ENCODE results near the gene SERPIND1.
A peak's percentile ranks its signal among the peaks of the same experiment; 100 is the strongest.

Gene SERPIND1

GRCh38 chr22:20794650-20795413 lies 20.9 kb downstream of the SERPIND1 start:
- Histone ChIP-seq H2AFZ (ENCODE audit: low read length) (no peak overlapping the region), H3K79me2 (ENCODE audit: insufficient read depth, low read length) (no peaks in the 10 kb centered on the region), H3K9me3 (ENCODE audit: insufficient read depth, low read depth, low read length) (no peaks in the 10 kb centered on the region), H3K4me1 (ENCODE audit: insufficient read depth, low read length, poor library complexity, severe bottlenecking) (peaks cover 7% of the 10 kb centered on the region), H3K4me3 (ENCODE audit: low read length, poor library complexity, severe bottlenecking) (no peak overlapping the region), H3K9ac (ENCODE audit: low read depth, low read length, poor library complexity, severe bottlenecking) (no peak overlapping the region), H3K36me3 (ENCODE audit: insufficient read depth, low read length) (peaks cover 63% of the 10 kb centered on the region; the same call in 1 of the 2 replicates), H3F3A (ENCODE audit: low read depth) (no peaks in the 10 kb centered on the region), H3K27me3 (ENCODE audit: insufficient read depth, low read length, poor library complexity, severe bottlenecking) (no peaks in the 10 kb centered on the region), H3K9me2 (replicated peaks; ENCODE audit: low read depth, low read length) (no peaks in the 10 kb centered on the region), H3K4me2 (ENCODE audit: low read depth, low read length, poor library complexity, severe bottlenecking) (peak overlapping the region; percentile 6), H4K20me1 (ENCODE audit: insufficient read depth, low read length, poor library complexity, severe bottlenecking) (no peaks in the 10 kb centered on the region)
- TF ChIP-seq CTCF (conservative IDR thresholded peaks at IDR 0.05; ENCODE audit: low read length) (no peak), EZH2phosphoT487 (IDR thresholded peaks at IDR 0.05; ENCODE audit: borderline replicate concordance) (no peak)

- Histone ChIP-seq H3K36me3 (ENCODE audit: insufficient read depth, low read length) (peaks cover 70% of the 10 kb centered on the region; the same call in 1 of the 2 replicates), H2AFZ (ENCODE audit: low read length) (no peak overlapping the region), H3K4me3 (ENCODE audit: low read length, poor library complexity, severe bottlenecking) (no peak overlapping the region)
Measured at GRCh38 chr22:20796731-20797130, 22.8 kb downstream of the SERPIND1 start.

GRCh38 chr22:20798218-20798617 lies 24.3 kb downstream of the SERPIND1 start:
- Histone ChIP-seq H3K9me3 (ENCODE audit: insufficient read depth, low read depth, low read length) (no peaks in the 10 kb centered on the region), H3K4me2 (ENCODE audit: low read depth, low read length, poor library complexity, severe bottlenecking) (no peak overlapping the region), H3K36me3 (ENCODE audit: insufficient read depth, low read length) (peaks cover 73% of the 10 kb centered on the region; the same call in 1 of the 2 replicates), H3K9ac (ENCODE audit: low read depth, low read length, poor library complexity, severe bottlenecking) (no peak overlapping the region), H3F3A (ENCODE audit: low read depth) (no peaks in the 10 kb centered on the region), H3K9me2 (replicated peaks; ENCODE audit: low read depth, low read length) (no peaks in the 10 kb centered on the region), H3K4me3 (ENCODE audit: low read length, poor library complexity, severe bottlenecking) (no peak overlapping the region), H3K79me2 (ENCODE audit: insufficient read depth, low read length) (no peaks in the 10 kb centered on the region), H3K4me1 (ENCODE audit: insufficient read depth, low read length, poor library complexity, severe bottlenecking) (peaks cover 7% of the 10 kb centered on the region), H3K27me3 (ENCODE audit: insufficient read depth, low read length, poor library complexity, severe bottlenecking) (no peaks in the 10 kb centered on the region), H2AFZ (ENCODE audit: low read length) (no peak overlapping the region), H4K20me1 (ENCODE audit: insufficient read depth, low read length, poor library complexity, severe bottlenecking) (no peaks in the 10 kb centered on the region)
- TF ChIP-seq CTCF (conservative IDR thresholded peaks at IDR 0.05; ENCODE audit: low read length) = no peak
- TF ChIP-seq EZH2phosphoT487 (IDR thresholded peaks at IDR 0.05; ENCODE audit: borderline replicate concordance) = no peak

More at GRCh38 chr22:20796731-20797130, 22.8 kb downstream of the SERPIND1 start:
- H3K27me3 ChIP-seq (ENCODE audit: insufficient read depth, low read length, poor library complexity, severe bottlenecking) = no peaks in the 10 kb centered on the region
- no peak overlapping the region for H3K9ac ChIP-seq (ENCODE audit: low read depth, low read length, poor library complexity, severe bottlenecking)
- H3K4me1 ChIP-seq (ENCODE audit: insufficient read depth, low read length, poor library complexity, severe bottlenecking) = peaks cover 7% of the 10 kb centered on the region
- H3K9me2 ChIP-seq (replicated peaks; ENCODE audit: low read depth, low read length) = no peaks in the 10 kb centered on the region
- no peaks in the 10 kb centered on the region for H3F3A ChIP-seq (ENCODE audit: low read depth)
- H3K4me2 ChIP-seq (ENCODE audit: low read depth, low read length, poor library complexity, severe bottlenecking) = no peak overlapping the region
- no peaks in the 10 kb centered on the region for H3K79me2 ChIP-seq (ENCODE audit: insufficient read depth, low read length)
- H3K9me3 ChIP-seq (ENCODE audit: insufficient read depth, low read depth, low read length) = no peaks in the 10 kb centered on the region
- H4K20me1 ChIP-seq (ENCODE audit: insufficient read depth, low read length, poor library complexity, severe bottlenecking) = no peaks in the 10 kb centered on the region
- no peak for TF ChIP-seq CTCF (conservative IDR thresholded peaks at IDR 0.05; ENCODE audit: low read length)
